ENCODE data around the gene POLR1A. TPM values are rescaled to one million over a fixed set of nuclear protein-coding genes. Genes with fewer than 3 reads are reported as not detected.

The POLR1A gene
- 10 to 100 TPM; 19.0 to 38.2 TPM for total RNA-seq

DNA sequence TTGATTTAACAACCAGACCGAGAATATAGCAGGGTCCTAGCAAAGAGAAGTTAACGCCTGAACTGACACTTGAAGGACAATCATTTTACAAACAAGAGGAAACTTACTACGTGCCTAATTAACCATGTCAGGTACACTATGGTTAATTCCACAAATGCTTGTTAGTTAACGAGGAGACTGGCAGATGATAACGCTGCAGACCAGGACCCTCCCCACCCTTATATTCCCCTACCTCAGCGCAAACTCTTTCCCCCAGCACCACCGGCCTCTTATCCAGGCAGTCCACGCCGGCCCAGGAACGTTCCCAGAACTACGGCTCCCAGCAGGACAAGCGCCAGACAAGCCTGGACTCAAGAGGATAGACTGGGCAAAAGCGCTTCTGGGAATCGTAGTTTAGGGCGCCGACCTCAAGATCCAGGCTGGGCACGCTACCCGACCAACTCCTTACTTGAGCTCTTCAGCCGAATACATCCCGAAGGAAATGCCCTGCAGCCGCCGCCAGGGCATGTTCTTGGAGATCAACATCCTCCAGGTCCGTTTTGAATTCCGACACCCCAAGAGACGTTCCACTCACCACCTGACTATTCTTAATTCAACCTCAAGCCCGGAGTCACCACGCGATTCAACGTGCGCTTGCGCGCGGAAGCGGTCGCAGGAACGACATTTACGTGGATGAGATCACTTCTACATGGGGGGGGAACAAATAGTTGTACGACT is at the start of gene POLR1A:
Gene POLR1A, minus strand, starts transcription at position 635 of the 717 bp plus-strand sequence. Its CDS starts 110 bp downstream, at position 525.
- H3K4me3 ChIP-seq = peak within 1 kb of the TSS; percentile 97
- TF ChIP-seq, protein P1, sequence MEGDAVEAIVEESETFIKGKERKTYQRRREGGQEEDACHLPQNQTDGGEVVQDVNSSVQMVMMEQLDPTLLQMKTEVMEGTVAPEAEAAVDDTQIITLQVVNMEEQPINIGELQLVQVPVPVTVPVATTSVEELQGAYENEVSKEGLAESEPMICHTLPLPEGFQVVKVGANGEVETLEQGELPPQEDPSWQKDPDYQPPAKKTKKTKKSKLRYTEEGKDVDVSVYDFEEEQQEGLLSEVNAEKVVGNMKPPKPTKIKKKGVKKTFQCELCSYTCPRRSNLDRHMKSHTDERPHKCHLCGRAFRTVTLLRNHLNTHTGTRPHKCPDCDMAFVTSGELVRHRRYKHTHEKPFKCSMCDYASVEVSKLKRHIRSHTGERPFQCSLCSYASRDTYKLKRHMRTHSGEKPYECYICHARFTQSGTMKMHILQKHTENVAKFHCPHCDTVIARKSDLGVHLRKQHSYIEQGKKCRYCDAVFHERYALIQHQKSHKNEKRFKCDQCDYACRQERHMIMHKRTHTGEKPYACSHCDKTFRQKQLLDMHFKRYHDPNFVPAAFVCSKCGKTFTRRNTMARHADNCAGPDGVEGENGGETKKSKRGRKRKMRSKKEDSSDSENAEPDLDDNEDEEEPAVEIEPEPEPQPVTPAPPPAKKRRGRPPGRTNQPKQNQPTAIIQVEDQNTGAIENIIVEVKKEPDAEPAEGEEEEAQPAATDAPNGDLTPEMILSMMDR (IDR thresholded peaks at IDR 0.05) = no peak
- H3K9me3 ChIP-seq = no peaks in the 10 kb centered on the region
- peak; percentile 86 for ATAC-seq (ENCODE audit: insufficient number of reproducible peaks, low FRiP score, low read depth)
- DNase-seq (ENCODE audit: low spot score) = peak; percentile 79
- no peaks in the 10 kb centered on the region for H3K27me3 ChIP-seq (replicated peaks; ENCODE audit: insufficient read depth)
- peaks cover 14 to 33% of the 10 kb centered on the region in 2 donors for H3K4me1 ChIP-seq (ENCODE audit: control insufficient read depth in 1 of 2, low read depth in 2 of 2)
- peaks cover 3% of the 10 kb centered on the region for H3K36me3 ChIP-seq
- H3K27ac ChIP-seq = peak within 1 kb of the TSS; percentile 77 to 83

- no peaks in the 10 kb centered on the region for H3K27me3 ChIP-seq (replicated peaks; ENCODE audit: insufficient read depth)
- H3K4me3 ChIP-seq = no peak overlapping the region
- H3K36me3 ChIP-seq = peaks cover 42% of the 10 kb centered on the region
Measured at GRCh38 chr2:86150502-86150901, 44.8 kb upstream of the POLR1A start.

GRCh38 chr2:86147793-86148192 is 42.1 kb upstream of the POLR1A start:
- ATAC-seq (ENCODE audit: insufficient number of reproducible peaks, low FRiP score, low read depth) = no peak

More at GRCh38 chr2:86150502-86150901, 44.8 kb upstream of the POLR1A start:
- ATAC-seq (ENCODE audit: insufficient number of reproducible peaks, low FRiP score, low read depth) (no peak), DNase-seq (ENCODE audit: low spot score) (no peak)
- H3K9me3 ChIP-seq = no peaks in the 10 kb centered on the region
- TF ChIP-seq, protein P1 (IDR thresholded peaks at IDR 0.05) = no peak
- peak overlapping the region in 1 of 2 donors; percentile 3 for H3K27ac ChIP-seq
- H3K4me1 ChIP-seq (ENCODE audit: control insufficient read depth in 1 of 2, low read depth in 2 of 2) = no peaks in the 10 kb centered on the region

DNA sequence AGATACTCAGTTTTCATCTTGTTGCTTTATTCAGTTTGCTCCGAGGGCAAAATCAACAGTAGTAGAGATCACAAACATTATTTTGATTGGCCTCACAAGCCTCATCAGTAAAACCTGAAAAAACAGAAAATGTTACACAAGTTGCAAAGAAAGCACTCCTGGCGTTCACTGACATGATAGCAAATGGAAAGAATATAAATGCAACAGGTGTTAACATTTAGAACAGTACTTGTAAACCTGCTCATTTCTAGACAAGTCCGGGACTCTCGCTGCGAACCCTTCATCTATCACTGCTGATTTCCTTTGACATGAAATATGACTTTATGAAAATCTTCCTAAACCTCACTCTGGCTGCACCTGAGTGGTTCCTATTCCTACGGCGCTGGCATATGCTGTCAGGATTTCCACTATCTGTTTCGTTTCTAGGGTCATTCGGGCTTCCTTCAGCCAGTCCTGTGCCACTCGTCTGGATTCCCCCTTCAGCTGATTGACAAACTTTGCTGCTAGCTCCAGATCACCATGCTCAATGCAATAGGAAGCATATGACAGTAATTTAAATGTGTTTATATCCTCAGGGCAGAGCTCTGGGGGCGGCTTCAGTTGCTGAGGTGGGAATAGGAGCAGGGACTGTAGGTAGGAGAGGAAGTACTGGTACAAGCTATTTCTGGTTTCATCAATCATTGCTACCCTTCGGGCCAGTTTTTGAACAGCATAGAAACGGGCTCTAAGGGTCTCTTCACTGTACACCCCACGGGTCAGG is 38.4 kb upstream of the POLR1A start:
- no peak for ATAC-seq (ENCODE audit: insufficient number of reproducible peaks, low FRiP score, low read depth)
- TF ChIP-seq, protein P1 (IDR thresholded peaks at IDR 0.05) = no peak

More at GRCh38 chr2:86147793-86148192, 42.1 kb upstream of the POLR1A start:
- Histone ChIP-seq H3K4me1 (ENCODE audit: control insufficient read depth in 1 of 2, low read depth in 2 of 2) (no peaks in the 10 kb centered on the region), H3K4me3 (no peak overlapping the region), H3K27ac (no peak overlapping the region), H3K36me3 (peaks cover 65% of the 10 kb centered on the region), H3K9me3 (no peaks in the 10 kb centered on the region), H3K27me3 (replicated peaks; ENCODE audit: insufficient read depth) (no peaks in the 10 kb centered on the region)
- TF ChIP-seq, protein P1 (IDR thresholded peaks at IDR 0.05) = no peak
- DNase-seq (ENCODE audit: low spot score) = no peak

DNA sequence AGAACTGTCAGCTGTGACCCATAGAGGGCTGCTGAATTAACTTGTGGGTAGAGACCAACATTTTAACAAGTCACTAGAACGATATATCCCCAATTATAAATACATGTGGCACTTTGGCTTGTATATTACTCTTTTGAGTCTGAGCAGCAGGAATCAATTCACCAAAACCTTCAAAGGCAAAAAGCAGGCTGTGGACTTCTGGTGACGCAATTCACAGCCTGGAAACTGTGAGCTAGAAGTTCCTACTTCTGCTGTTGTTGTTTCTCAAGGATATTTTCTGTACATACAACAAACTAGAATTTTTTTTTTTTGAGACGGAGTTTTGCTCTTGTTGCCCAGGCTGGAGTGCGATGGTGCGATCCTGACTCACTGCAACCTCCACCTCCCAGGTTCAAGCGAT is 37.6 kb upstream of the POLR1A start:
- Histone ChIP-seq H3K36me3 (peaks cover 58% of the 10 kb centered on the region), H3K4me3 (no peak overlapping the region), H3K27ac (no peak overlapping the region), H3K9me3 (no peaks in the 10 kb centered on the region), H3K4me1 (ENCODE audit: control insufficient read depth in 1 of 2, low read depth in 2 of 2) (no peaks in the 10 kb centered on the region), H3K27me3 (replicated peaks; ENCODE audit: insufficient read depth) (no peaks in the 10 kb centered on the region)
- TF ChIP-seq, protein P1 (IDR thresholded peaks at IDR 0.05) = no peak
- ATAC-seq (ENCODE audit: insufficient number of reproducible peaks, low FRiP score, low read depth) (no peak), DNase-seq (ENCODE audit: low spot score) (no peak)

More for the DNA sequence above, 38.4 kb upstream of the POLR1A start:
- no peak for DNase-seq (ENCODE audit: low spot score)
- Histone ChIP-seq H3K9me3 (no peaks in the 10 kb centered on the region), H3K4me3 (no peak overlapping the region), H3K27ac (no peak overlapping the region), H3K4me1 (ENCODE audit: control insufficient read depth in 1 of 2, low read depth in 2 of 2) (no peaks in the 10 kb centered on the region), H3K36me3 (peaks cover 58% of the 10 kb centered on the region), H3K27me3 (replicated peaks; ENCODE audit: insufficient read depth) (no peaks in the 10 kb centered on the region)
